CD4-positive, alpha-beta memory T cell (primary cell): ENCODE measurements around the gene IPP. TPM values are rescaled to one million over a fixed set of nuclear protein-coding genes. Genes with fewer than 3 reads are reported as not detected.

Source experiments
- CTCF ChIA-PET: fragments of 350-600 bp; sonication (Branson Sonifier 250); formaldehyde crosslinking; loops from one replicate; lab custom pipeline; 2021; ENCODE audit warnings: inconsistent platforms; ENCODE audit not compliant: partially characterized antibody; lab: Charles Lee
- POLR2A ChIA-PET: fragments of 350-600 bp; sonication (Branson Sonifier 250); formaldehyde crosslinking; loops from one replicate; lab custom pipeline; 2021; ENCODE audit not compliant: partially characterized antibody; lab: Charles Lee
- DNase-seq, 5 donors: peaks; one replicate each; pipeline versions ENCODE4 v3.0.0 to v3.0.0-alpha.2; 2020 to 2022; ENCODE audit warnings: mixed read lengths in 1 of 5
- H3K27ac ChIP-seq: one replicate; pipeline ENCODE4 v1.7.0; 2013; ENCODE audit warnings: low read depth, low read length
- H3K27me3 ChIP-seq: 2 replicates; pipeline ENCODE4 v1.7.0; 2013; ENCODE audit warnings: mild to moderate bottlenecking, low read length, moderate library complexity; ENCODE audit not compliant: insufficient read depth
- H3K36me3 ChIP-seq: 2 replicates; pipeline ENCODE4 v1.7.0; 2013; ENCODE audit warnings: mild to moderate bottlenecking, low read length, moderate library complexity; ENCODE audit not compliant: insufficient read depth
- H3K4me1 ChIP-seq: 2 replicates; pipeline ENCODE4 v1.7.0; 2013; ENCODE audit warnings: mild to moderate bottlenecking, low read length, moderate library complexity; ENCODE audit not compliant: insufficient read depth
- H3K4me3 ChIP-seq, 2 donors: one replicate each; pipeline ENCODE4 v1.7.0; 2013; ENCODE audit warnings: low read length in 2 of 2, mild to moderate bottlenecking in 1 of 2
- H3K9me3 ChIP-seq, 2 donors: one replicate each; pipeline ENCODE4 v1.7.0; 2013; ENCODE audit warnings: low read length in 2 of 2, control low read depth in 1 of 2; ENCODE audit not compliant: control insufficient read depth in 1 of 2
- H3K27ac Mint-ChIP-seq, 7 donors: one replicate each; pipeline ENCODE4 v1.8.0; 2020 to 2021; ENCODE audit warnings: mixed read lengths in 7 of 7, mild to moderate bottlenecking in 6 of 7, inconsistent platforms in 3 of 7, moderate library complexity in 3 of 7
- H3K27me3 Mint-ChIP-seq, 2 donors: one replicate each; pipeline ENCODE4 v1.8.0; 2020 to 2021; ENCODE audit warnings: mixed read lengths in 2 of 2
- H3K36me3 Mint-ChIP-seq, 2 donors: one replicate each; pipeline ENCODE4 v1.8.0; 2020 to 2021; ENCODE audit warnings: mixed read lengths in 2 of 2, inconsistent platforms in 1 of 2, mild to moderate bottlenecking in 1 of 2
- H3K4me1 Mint-ChIP-seq, 4 donors: one replicate each; pipeline ENCODE4 v1.8.0; 2020 to 2021; ENCODE audit warnings: mixed read lengths in 4 of 4, mild to moderate bottlenecking in 1 of 4
- H3K4me3 Mint-ChIP-seq, 8 donors: one replicate each; pipeline ENCODE4 v1.8.0; 2020 to 2021; ENCODE audit warnings: mixed read lengths in 8 of 8, mild to moderate bottlenecking in 7 of 8, moderate library complexity in 6 of 8, inconsistent platforms in 3 of 8
- H3K9me3 Mint-ChIP-seq, 8 donors: one replicate each; pipeline ENCODE4 v1.8.0; 2020 to 2021; ENCODE audit warnings: mixed read lengths in 8 of 8, mild to moderate bottlenecking in 5 of 8, inconsistent platforms in 3 of 8, moderate library complexity in 1 of 8
- intact Hi-C: fragments of 100-400 bp; cut with micrococcal nuclease; formaldehyde crosslinking; loops from one replicate; pipeline ENCODE4 v1.15.1; 2023
- polyA plus RNA-seq, 2 donors: library from polyadenylated mRNA; unstranded; fragments of 300-500 nt; fragmentation: Illumina TruSeq; gene quantifications; one replicate each; pipeline ENCODE4 v1.2.3, GENCODE V29; 2021
- total RNA-seq, 2 experiments: library from RNA; stranded (reverse); gene quantifications; one replicate each; pipeline ENCODE4 v1.2.3, GENCODE V29; 2021

Gene IPP
- total and polyA plus RNA-seq, 4 experiments from 2014 or later: 9.0 to 19.7 (median 16.9) TPM

- H3K27ac Mint-ChIP-seq: peak overlapping the region in 4 of 7 donors; percentile 0 to 57 (median 34)
- peak overlapping the region in 1 of 8 donors; percentile 24 for H3K4me3 Mint-ChIP-seq
- intact Hi-C loops: no loop called here
- no peak for DNase-seq
- ChIA-PET CTCF (no interaction called here), POLR2A (no interaction called here)
- no peaks in the 10 kb centered on the region for H3K36me3 ChIP-seq
- peaks cover 7 to 21% of the 10 kb centered on the region in 2 donors for H3K36me3 Mint-ChIP-seq
- peaks cover 36 to 61% (median 51%) of the 10 kb centered on the region in 4 donors for H3K4me1 Mint-ChIP-seq
- peaks cover 0 to 1% (median 0%) of the 10 kb centered on the region in 8 donors for H3K9me3 Mint-ChIP-seq
- H3K4me1 ChIP-seq: peaks cover 41% of the 10 kb centered on the region
- no peaks in the 10 kb centered on the region for H3K9me3 ChIP-seq
- H3K27me3 ChIP-seq: no peaks in the 10 kb centered on the region
- H3K4me3 ChIP-seq: no peak overlapping the region
- no peak overlapping the region for H3K27ac ChIP-seq
- H3K27me3 Mint-ChIP-seq: no peaks in the 10 kb centered on the region
These were observed 82.9 kb downstream of the IPP start for GRCh38 chr1:45667321-45668111.

- Mint-ChIP-seq H3K4me3 (no peak overlapping the region), H3K27ac (no peak overlapping the region), H3K36me3 (peaks cover 7 to 21% of the 10 kb centered on the region in 2 donors), H3K4me1 (peaks cover 34 to 61% (median 48%) of the 10 kb centered on the region in 4 donors), H3K27me3 (no peaks in the 10 kb centered on the region), H3K9me3 (peaks cover 0 to 1% (median 0%) of the 10 kb centered on the region in 8 donors)
- no peaks in the 10 kb centered on the region for H3K27me3 ChIP-seq
- no peak for DNase-seq
- no peak overlapping the region for H3K4me3 ChIP-seq
- no peaks in the 10 kb centered on the region for H3K9me3 ChIP-seq
- peaks cover 36% of the 10 kb centered on the region for H3K4me1 ChIP-seq
- intact Hi-C loops: no loop called here
- H3K36me3 ChIP-seq: no peaks in the 10 kb centered on the region
- CTCF ChIA-PET: no interaction called here
- POLR2A ChIA-PET: no interaction called here
- no peak overlapping the region for H3K27ac ChIP-seq
These were observed 83.6 kb downstream of the IPP start for GRCh38 chr1:45666836-45667235.

- Histone ChIP-seq H3K36me3 (peaks cover 51% of the 10 kb centered on the region), H3K9me3 (no peaks in the 10 kb centered on the region), H3K4me3 (no peak overlapping the region), H3K27me3 (no peaks in the 10 kb centered on the region), H3K27ac (no peak overlapping the region), H3K4me1 (peaks cover 4% of the 10 kb centered on the region)
- Mint-ChIP-seq H3K4me1 (peaks cover 7 to 20% (median 11%) of the 10 kb centered on the region in 4 donors), H3K4me3 (no peak overlapping the region), H3K9me3 (no peaks in the 10 kb centered on the region), H3K27ac (peak overlapping the region in 1 of 7 donors; percentile 31), H3K36me3 (peaks cover 35 to 61% of the 10 kb centered on the region in 2 donors), H3K27me3 (no peaks in the 10 kb centered on the region)
- intact Hi-C loops: no loop called here
- no peak for DNase-seq
- ChIA-PET POLR2A (interaction anchor here (0.8 kb wide), 1 partner anchor 28 kb away, joined by 3 read pairs; no protein-coding TSS in a partner anchor), CTCF (no interaction called here)
These were observed 90.1 kb downstream of the IPP start for GRCh38 chr1:45660336-45660735.

- Mint-ChIP-seq H3K4me3 (no peak overlapping the region), H3K27ac (no peak overlapping the region), H3K9me3 (no peaks in the 10 kb centered on the region), H3K27me3 (no peaks in the 10 kb centered on the region), H3K36me3 (peaks cover 40 to 72% of the 10 kb centered on the region in 2 donors), H3K4me1 (peaks cover 7 to 20% (median 8%) of the 10 kb centered on the region in 4 donors)
- POLR2A ChIA-PET: no interaction called here
- H3K27me3 ChIP-seq: no peaks in the 10 kb centered on the region
- no peak overlapping the region for H3K4me3 ChIP-seq
- CTCF ChIA-PET: no interaction called here
- H3K9me3 ChIP-seq: no peaks in the 10 kb centered on the region
- DNase-seq: no peak
- intact Hi-C loops: no loop called here
- H3K4me1 ChIP-seq: no peaks in the 10 kb centered on the region
- no peak overlapping the region for H3K27ac ChIP-seq
- peaks cover 62% of the 10 kb centered on the region for H3K36me3 ChIP-seq
These were observed 91.2 kb downstream of the IPP start for GRCh38 chr1:45659222-45659621.

GRCh38 chr1:45658171-45658570, 92.3 kb downstream of the IPP start:
- Histone ChIP-seq H3K36me3 (peaks cover 64% of the 10 kb centered on the region), H3K4me1 (no peaks in the 10 kb centered on the region), H3K27me3 (no peaks in the 10 kb centered on the region), H3K9me3 (no peaks in the 10 kb centered on the region), H3K27ac (no peak overlapping the region), H3K4me3 (no peak overlapping the region)
- POLR2A ChIA-PET: no interaction called here
- no peaks in the 10 kb centered on the region for H3K9me3 Mint-ChIP-seq
- H3K27me3 Mint-ChIP-seq: no peaks in the 10 kb centered on the region
- CTCF ChIA-PET: no interaction called here
- intact Hi-C loops: no loop called here
- no peak overlapping the region for H3K4me3 Mint-ChIP-seq
- peaks cover 40 to 70% of the 10 kb centered on the region in 2 donors for H3K36me3 Mint-ChIP-seq
- peak overlapping the region in 2 of 7 donors; percentile 20 to 88 for H3K27ac Mint-ChIP-seq
- no peak for DNase-seq
- H3K4me1 Mint-ChIP-seq: peaks cover 3 to 16% (median 5%) of the 10 kb centered on the region in 4 donors

GRCh38 chr1:45656573-45657226, 93.8 kb downstream of the IPP start:
- Mint-ChIP-seq H3K4me1 (peaks cover 0 to 4% (median 3%) of the 10 kb centered on the region in 4 donors), H3K9me3 (no peaks in the 10 kb centered on the region), H3K27me3 (no peaks in the 10 kb centered on the region), H3K36me3 (peaks cover 47 to 80% of the 10 kb centered on the region in 2 donors), H3K27ac (peak overlapping the region in 3 of 7 donors; percentile 10 to 46 (median 11)), H3K4me3 (no peak overlapping the region)
- ChIA-PET CTCF (interaction anchor here (0.5 to 0.6 kb wide), 2 partner anchors 18 to 30 kb away, joined by 3 read pairs; partner anchors contain the start of gene GPBP1L1), POLR2A (interaction anchor here (0.8 to 1.0 kb wide), 2 partner anchors 30 to 32 kb away, joined by 3 read pairs; partner anchors contain the start of gene GPBP1L1)
- H3K4me3 ChIP-seq: no peak overlapping the region
- peaks cover 76% of the 10 kb centered on the region for H3K36me3 ChIP-seq
- no peak overlapping the region for H3K27ac ChIP-seq
- intact Hi-C loops: no loop called here
- no peak for DNase-seq
- no peaks in the 10 kb centered on the region for H3K4me1 ChIP-seq
- H3K27me3 ChIP-seq: no peaks in the 10 kb centered on the region
- H3K9me3 ChIP-seq: no peaks in the 10 kb centered on the region
